Measurements from ENCODE around the gene OLFML3. TPM values are rescaled to one million over a fixed set of nuclear protein-coding genes. Genes with fewer than 3 reads are reported as not detected.

Gene OLFML3
- total RNA-seq, 3 donors from 2014 or later (not counting 1 experiment from before 2014, with no cell fraction given) = 0.16 TPM; not detected in 2

GRCh38 chr1:113935970-113936369 lies 43.3 kb upstream of the OLFML3 start:
- peaks cover 63% of the 10 kb centered on the region for H3K4me1 ChIP-seq (ENCODE audit: control insufficient read depth, insufficient read depth, low read length)

GRCh38 chr1:113937146-113937545 lies 42.1 kb upstream of the OLFML3 start:
- ATAC-seq (no peak), DNase-seq (peak in 1 of 2 donors; percentile 31)
- WGBS (ENCODE audit: insufficient coverage) = 100% methylated on average over 1 of the region's 1 CpG
- H3K27ac Mint-ChIP-seq = peak overlapping the region; percentile 78 to 99
- TF ChIP-seq, protein P1, sequence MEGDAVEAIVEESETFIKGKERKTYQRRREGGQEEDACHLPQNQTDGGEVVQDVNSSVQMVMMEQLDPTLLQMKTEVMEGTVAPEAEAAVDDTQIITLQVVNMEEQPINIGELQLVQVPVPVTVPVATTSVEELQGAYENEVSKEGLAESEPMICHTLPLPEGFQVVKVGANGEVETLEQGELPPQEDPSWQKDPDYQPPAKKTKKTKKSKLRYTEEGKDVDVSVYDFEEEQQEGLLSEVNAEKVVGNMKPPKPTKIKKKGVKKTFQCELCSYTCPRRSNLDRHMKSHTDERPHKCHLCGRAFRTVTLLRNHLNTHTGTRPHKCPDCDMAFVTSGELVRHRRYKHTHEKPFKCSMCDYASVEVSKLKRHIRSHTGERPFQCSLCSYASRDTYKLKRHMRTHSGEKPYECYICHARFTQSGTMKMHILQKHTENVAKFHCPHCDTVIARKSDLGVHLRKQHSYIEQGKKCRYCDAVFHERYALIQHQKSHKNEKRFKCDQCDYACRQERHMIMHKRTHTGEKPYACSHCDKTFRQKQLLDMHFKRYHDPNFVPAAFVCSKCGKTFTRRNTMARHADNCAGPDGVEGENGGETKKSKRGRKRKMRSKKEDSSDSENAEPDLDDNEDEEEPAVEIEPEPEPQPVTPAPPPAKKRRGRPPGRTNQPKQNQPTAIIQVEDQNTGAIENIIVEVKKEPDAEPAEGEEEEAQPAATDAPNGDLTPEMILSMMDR (IDR thresholded peaks at IDR 0.05) = no peak
- Histone ChIP-seq H3K36me3 (ENCODE audit: control insufficient read depth, insufficient read depth, low read length) (peaks cover 14% of the 10 kb centered on the region), H3K27me3 (ENCODE audit: control insufficient read depth, insufficient read depth, low read length) (no peaks in the 10 kb centered on the region), H3K4me3 (ENCODE audit: low read length) (no peak overlapping the region), H3K27ac (ENCODE audit: low read length) (peak overlapping the region; percentile 6), H3K4me1 (ENCODE audit: control insufficient read depth, insufficient read depth, low read length) (peaks cover 69% of the 10 kb centered on the region), H3K9me3 (ENCODE audit: control insufficient read depth, insufficient read depth, low read length) (no peaks in the 10 kb centered on the region)
- H3K36me3 Mint-ChIP-seq = no peaks in the 10 kb centered on the region
- intact Hi-C loops (cut with micrococcal nuclease) = no loop called here
- no peaks in the 10 kb centered on the region for H3K27me3 Mint-ChIP-seq (ENCODE audit: low read depth in 2 of 2)
- H3K9me3 Mint-ChIP-seq = no peaks in the 10 kb centered on the region
- H3K4me3 Mint-ChIP-seq = peak overlapping the region; percentile 78
- H3K4me1 Mint-ChIP-seq = peaks cover 75 to 83% of the 10 kb centered on the region in 2 donors

More at GRCh38 chr1:113935970-113936369, 43.3 kb upstream of the OLFML3 start:
- H3K27me3 ChIP-seq (ENCODE audit: control insufficient read depth, insufficient read depth, low read length) = no peaks in the 10 kb centered on the region
- peak overlapping the region; percentile 79 to 99 for H3K27ac Mint-ChIP-seq
- DNase-seq (peak in 1 of 2 donors; percentile 52), ATAC-seq (peak; percentile 52 to 79 (median 69))
- H3K4me1 Mint-ChIP-seq = peaks cover 82 to 90% of the 10 kb centered on the region in 2 donors
- 0% methylated on average over 1 of the region's 1 CpG for WGBS (ENCODE audit: insufficient coverage)
- intact Hi-C loops (cut with micrococcal nuclease) = no loop called here
- H3K9me3 ChIP-seq (ENCODE audit: control insufficient read depth, insufficient read depth, low read length) = no peaks in the 10 kb centered on the region
- H3K4me3 ChIP-seq (ENCODE audit: low read length) = no peak overlapping the region
- peaks cover 6% of the 10 kb centered on the region for H3K36me3 ChIP-seq (ENCODE audit: control insufficient read depth, insufficient read depth, low read length)
- TF ChIP-seq, protein P1 (IDR thresholded peaks at IDR 0.05) = no peak
- H3K36me3 Mint-ChIP-seq = no peaks in the 10 kb centered on the region
- H3K4me3 Mint-ChIP-seq = peak overlapping the region; percentile 78
- no peaks in the 10 kb centered on the region for H3K27me3 Mint-ChIP-seq (ENCODE audit: low read depth in 2 of 2)
- H3K27ac ChIP-seq (ENCODE audit: low read length) = peak overlapping the region; percentile 67
- H3K9me3 Mint-ChIP-seq = no peaks in the 10 kb centered on the region

DNA sequence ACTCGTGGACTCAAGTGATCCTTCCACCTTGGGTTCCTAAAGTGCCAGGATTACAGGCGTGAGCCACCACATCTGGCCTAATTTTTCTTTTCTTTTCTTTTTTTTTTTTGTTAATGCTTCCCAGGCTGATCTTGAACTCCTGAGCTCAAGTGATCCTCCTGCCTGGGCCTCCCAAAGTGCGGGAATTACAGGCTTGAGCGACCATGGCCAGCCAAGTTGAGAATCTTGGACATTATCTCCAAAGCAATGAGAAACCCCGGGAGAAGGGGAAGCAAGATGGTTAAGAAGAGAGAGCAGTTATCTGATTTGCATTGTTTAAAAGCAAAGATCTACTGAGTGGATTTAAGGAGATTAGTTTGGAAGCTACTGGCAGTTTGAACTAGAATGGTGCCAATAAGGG lies 41.1 kb upstream of the OLFML3 start:
- H3K9me3 ChIP-seq (ENCODE audit: control insufficient read depth, insufficient read depth, low read length) = no peaks in the 10 kb centered on the region
- TF ChIP-seq, protein P1 (IDR thresholded peaks at IDR 0.05) = no peak
- H3K27ac Mint-ChIP-seq = peak overlapping the region; percentile 78 to 99
- intact Hi-C loops (cut with micrococcal nuclease) = no loop called here
- H3K4me1 Mint-ChIP-seq = peaks cover 68 to 78% of the 10 kb centered on the region in 2 donors
- ATAC-seq (no peak), DNase-seq (no peak)
- no peaks in the 10 kb centered on the region for H3K9me3 Mint-ChIP-seq
- no peaks in the 10 kb centered on the region for H3K27me3 Mint-ChIP-seq (ENCODE audit: low read depth in 2 of 2)
- H3K4me1 ChIP-seq (ENCODE audit: control insufficient read depth, insufficient read depth, low read length) = peaks cover 62% of the 10 kb centered on the region
- peaks cover 3% of the 10 kb centered on the region for H3K36me3 Mint-ChIP-seq
- H3K4me3 ChIP-seq (ENCODE audit: low read length) = no peak overlapping the region
- no peak overlapping the region for H3K27ac ChIP-seq (ENCODE audit: low read length)
- WGBS (ENCODE audit: insufficient coverage) = 75% methylated on average over 5 of the region's 5 CpGs
- H3K27me3 ChIP-seq (ENCODE audit: control insufficient read depth, insufficient read depth, low read length) = no peaks in the 10 kb centered on the region
- peaks cover 24% of the 10 kb centered on the region for H3K36me3 ChIP-seq (ENCODE audit: control insufficient read depth, insufficient read depth, low read length)
- H3K4me3 Mint-ChIP-seq = peak overlapping the region; percentile 78

Measured in natural killer cell (primary cell).